Esophagus muscularis mucosa (tissue), 3 donors: ENCODE measurements around the gene TBCB.

ENCODE experiments used
- POLR2A ChIP-seq: fragments of 450-650 bp; IDR thresholded peaks from one replicate; pipeline ENCODE4 v1.6.1; 2017; ENCODE audit warnings: antibody characterized with exemption, moderate library complexity, mild to moderate bottlenecking, low read depth
- TF ChIP-seq, protein P1 (sequence below), 3 experiments: fragments of 200-600 bp in 2 of 3; fragments of 450-650 bp in 1 of 3; sonication (generic) in 2 of 3; IDR thresholded peaks; one replicate each; pipeline ENCODE4 v1.5.1; 2017 to 2019; ENCODE audit warnings: antibody characterized with exemption in 3 of 3, mild to moderate bottlenecking in 2 of 3, moderate library complexity in 1 of 3

DNA sequence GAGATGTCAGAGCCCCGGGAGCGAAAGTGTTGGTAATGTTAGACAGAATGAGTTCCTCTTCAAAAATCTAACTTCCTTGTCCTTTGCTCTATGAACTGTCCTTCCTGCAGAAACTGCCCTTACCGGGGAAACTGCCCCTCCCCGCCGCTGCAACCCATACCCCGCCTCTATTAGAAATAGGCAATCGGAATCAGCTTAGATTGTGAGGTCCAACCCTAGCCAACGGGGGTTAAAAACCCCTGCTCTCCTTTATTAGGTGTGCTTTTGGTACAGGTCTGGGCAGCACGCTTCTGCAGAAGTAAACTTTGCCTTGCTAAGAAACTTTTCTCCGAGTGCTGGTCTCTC is 13.1 kb downstream of the TBCB start:
- TF ChIP-seq, protein P1, sequence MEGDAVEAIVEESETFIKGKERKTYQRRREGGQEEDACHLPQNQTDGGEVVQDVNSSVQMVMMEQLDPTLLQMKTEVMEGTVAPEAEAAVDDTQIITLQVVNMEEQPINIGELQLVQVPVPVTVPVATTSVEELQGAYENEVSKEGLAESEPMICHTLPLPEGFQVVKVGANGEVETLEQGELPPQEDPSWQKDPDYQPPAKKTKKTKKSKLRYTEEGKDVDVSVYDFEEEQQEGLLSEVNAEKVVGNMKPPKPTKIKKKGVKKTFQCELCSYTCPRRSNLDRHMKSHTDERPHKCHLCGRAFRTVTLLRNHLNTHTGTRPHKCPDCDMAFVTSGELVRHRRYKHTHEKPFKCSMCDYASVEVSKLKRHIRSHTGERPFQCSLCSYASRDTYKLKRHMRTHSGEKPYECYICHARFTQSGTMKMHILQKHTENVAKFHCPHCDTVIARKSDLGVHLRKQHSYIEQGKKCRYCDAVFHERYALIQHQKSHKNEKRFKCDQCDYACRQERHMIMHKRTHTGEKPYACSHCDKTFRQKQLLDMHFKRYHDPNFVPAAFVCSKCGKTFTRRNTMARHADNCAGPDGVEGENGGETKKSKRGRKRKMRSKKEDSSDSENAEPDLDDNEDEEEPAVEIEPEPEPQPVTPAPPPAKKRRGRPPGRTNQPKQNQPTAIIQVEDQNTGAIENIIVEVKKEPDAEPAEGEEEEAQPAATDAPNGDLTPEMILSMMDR (IDR thresholded peaks at IDR 0.05), result no peak
- TF ChIP-seq POLR2A, result no peak
